ENCODE data around the gene CRYBG1. TPM values are rescaled to one million over a fixed set of nuclear protein-coding genes. Genes with fewer than 3 reads are reported as not detected.

The CRYBG1 gene
- polyA plus RNA-seq, 2 of the 4 experiments (the other 2 are of a cell fraction) = 0.31 to 0.37 TPM

- peak in 1 of 2 experiments; percentile 2 for DNase-seq (ENCODE audit: low read depth in 1 of 2, low spot score in 1 of 2)
- POLR2A ChIA-PET = no interaction called here
- Histone ChIP-seq H3K4me3 (no peak overlapping the region), H3K9me3 (no peaks in the 10 kb centered on the region), H3K27ac (no peak overlapping the region), H3K4me1 (no peaks in the 10 kb centered on the region), H3K4me2 (no peak overlapping the region)
- ATAC-seq = no peak
- no peak for FAIRE-seq
- TF ChIP-seq ESRRA (IDR thresholded peaks at IDR 0.05; ENCODE audit: borderline replicate concordance, low read length) = no peak
- no peak for TF ChIP-seq RAD21 (conservative IDR thresholded peaks at IDR 0.05 in 1 of 2, IDR thresholded peaks at IDR 0.05 in 1 of 2)
- no peak for TF ChIP-seq NPAS2 (CRISPR knock-in tag; IDR thresholded peaks at IDR 0.05; ENCODE audit: borderline replicate concordance)
- TF ChIP-seq HOXB5 (CRISPR knock-in tag; IDR thresholded peaks at IDR 0.05) = no peak
- no peak for TF ChIP-seq RFX5 (IDR thresholded peaks at IDR 0.05)
- TF ChIP-seq KDM1A (IDR thresholded peaks at IDR 0.05; ENCODE audit: low read depth) = no peak
- CTCF ChIA-PET = interaction anchor here (0.9 to 1.1 kb wide), 2 partner anchors 30 to 179 kb away, joined by 3 read pairs; no protein-coding TSS in a partner anchor
- WGBS (ENCODE audit: missing lambda C conversion rate) = 57% methylated on average over 6 of the region's 6 CpGs
Measured at GRCh38 chr6:106411643-106412200, 51.2 kb downstream of the CRYBG1 start.

- FAIRE-seq (no peak), ATAC-seq (no peak), DNase-seq (ENCODE audit: low read depth in 1 of 2, low spot score in 1 of 2) (no peak)
- TF ChIP-seq HES2 (IDR thresholded peaks at IDR 0.05) (no peak), RCOR1 (IDR thresholded peaks at IDR 0.05; ENCODE audit: low read depth, low read length) (no peak), HMGXB4 (CRISPR knock-in tag; IDR thresholded peaks at IDR 0.05; ENCODE audit: borderline replicate concordance) (no peak)
- no peak overlapping the region for H3K27ac ChIP-seq
- no peaks in the 10 kb centered on the region for H3K9me3 ChIP-seq
- ChIA-PET POLR2A (no interaction called here), CTCF (no interaction called here)
- H3K4me3 ChIP-seq = no peak overlapping the region
- no peak overlapping the region for H3K4me2 ChIP-seq
- no peaks in the 10 kb centered on the region for H3K4me1 ChIP-seq
Measured at GRCh38 chr6:106413016-106413415, 52.5 kb downstream of the CRYBG1 start.

- Histone ChIP-seq H3K9me3 (no peaks in the 10 kb centered on the region), H3K4me1 (no peaks in the 10 kb centered on the region), H3K27ac (no peak overlapping the region), H3K4me3 (no peak overlapping the region), H3K4me2 (no peak overlapping the region)
- no peak for ATAC-seq
- ChIA-PET CTCF (no interaction called here), POLR2A (no interaction called here)
- no peak for TF ChIP-seq SMC3 (IDR thresholded peaks at IDR 0.05)
- TF ChIP-seq HOXA7 (CRISPR knock-in tag; IDR thresholded peaks at IDR 0.05) = no peak
- no peak for TF ChIP-seq RFX5 (IDR thresholded peaks at IDR 0.05)
- WGBS (ENCODE audit: missing lambda C conversion rate) = 29% methylated on average over 2 of the region's 2 CpGs
- DNase-seq (ENCODE audit: low read depth in 1 of 2, low spot score in 1 of 2) = no peak
- FAIRE-seq = no peak
Measured at GRCh38 chr6:106413722-106414121, 53.2 kb downstream of the CRYBG1 start.

- 76% methylated on average over 4 of the region's 4 CpGs for WGBS (ENCODE audit: missing lambda C conversion rate)
- no peaks in the 10 kb centered on the region for H3K4me1 ChIP-seq
- CTCF ChIA-PET = interaction anchor here (1.0 kb wide), 2 partner anchors 30 to 1288 kb away, joined by 3 read pairs; no protein-coding TSS in a partner anchor
- POLR2A ChIA-PET = no interaction called here
- no peak overlapping the region for H3K27ac ChIP-seq
- no peak overlapping the region for H3K4me2 ChIP-seq
- ATAC-seq (no peak), FAIRE-seq (no peak), DNase-seq (ENCODE audit: low read depth in 1 of 2, low spot score in 1 of 2) (no peak)
- no peaks in the 10 kb centered on the region for H3K9me3 ChIP-seq
- TF ChIP-seq HMGXB4 (CRISPR knock-in tag; IDR thresholded peaks at IDR 0.05; ENCODE audit: borderline replicate concordance) (no peak), HES2 (IDR thresholded peaks at IDR 0.05) (no peak), NFE2L2 (conservative IDR thresholded peaks at IDR 0.05; ENCODE audit: low read length) (no peak), MYC (IDR thresholded peaks at IDR 0.05; ENCODE audit: borderline replicate concordance, low read length) (no peak), JUNB (IDR thresholded peaks at IDR 0.05) (no peak), MAFK (IDR thresholded peaks at IDR 0.05; ENCODE audit: partially characterized antibody) (no peak)
- H3K4me3 ChIP-seq = no peak overlapping the region
Measured at GRCh38 chr6:106415921-106416320, 55.4 kb downstream of the CRYBG1 start.

All from A549 (cell line).